Measurements from ENCODE around the gene ATP1A3. TPM values are rescaled to one million over a fixed set of nuclear protein-coding genes. Genes with fewer than 3 reads are reported as not detected.

The ATP1A3 gene
- total RNA-seq, 6 donors from 2014 or later = under 0.01 to 0.51 (median 0.15) TPM; not detected in 2

- H3K27me3 ChIP-seq = peaks cover 0 to 16% (median 6%) of the 10 kb centered on the region in 4 donors
- peaks cover 0 to 6% (median 2%) of the 10 kb centered on the region in 4 donors for H3K4me1 ChIP-seq
- H3K27ac ChIP-seq = no peak overlapping the region
- peak in 1 of 2 donors; percentile 59 for DNase-seq
- TF ChIP-seq POLR2A (IDR thresholded peaks at IDR 0.05) = no peak
- no peak for TF ChIP-seq CTCF (IDR thresholded peaks at IDR 0.05)
- TF ChIP-seq EP300 (IDR thresholded peaks at IDR 0.05) = no peak
- no peak for TF ChIP-seq POLR2AphosphoS5 (IDR thresholded peaks at IDR 0.05)
- no peaks in the 10 kb centered on the region for H3K9me3 ChIP-seq
- 79 to 82% methylated on average over 18 to 20 of the region's 21 CpGs for WGBS, 2 donors
- no peak for ATAC-seq (ENCODE audit: low FRiP score in 2 of 2)
- H3K4me3 ChIP-seq = no peak overlapping the region
- no peaks in the 10 kb centered on the region for H3K36me3 ChIP-seq
Observed at GRCh38 chr19:42003506-42004294, 9.7 kb upstream of the ATP1A3 start.

GRCh38 chr19:41999878-42000208 lies 5.8 kb upstream of the ATP1A3 start:
- ATAC-seq (ENCODE audit: low FRiP score in 2 of 2) = no peak
- WGBS, 2 donors = 79 to 85% methylated on average over 7 of the region's 7 CpGs
- peaks cover 0 to 24% (median 6%) of the 10 kb centered on the region in 4 donors for H3K4me1 ChIP-seq
- no peak overlapping the region for H3K4me3 ChIP-seq
- no peak overlapping the region for H3K27ac ChIP-seq
- TF ChIP-seq EP300 (IDR thresholded peaks at IDR 0.05) (no peak), POLR2AphosphoS5 (IDR thresholded peaks at IDR 0.05) (no peak), POLR2A (IDR thresholded peaks at IDR 0.05) (no peak), CTCF (IDR thresholded peaks at IDR 0.05) (no peak)
- no peak for DNase-seq
- H3K36me3 ChIP-seq = no peaks in the 10 kb centered on the region
- peaks cover 0 to 35% (median 14%) of the 10 kb centered on the region in 4 donors for H3K27me3 ChIP-seq
- no peaks in the 10 kb centered on the region for H3K9me3 ChIP-seq

GRCh38 chr19:41999071-41999877 lies 5.2 kb upstream of the ATP1A3 start:
- peak in 1 of 2 donors; percentile 80 for DNase-seq
- H3K27ac ChIP-seq = no peak overlapping the region

More at GRCh38 chr19:41999071-41999877, 5.2 kb upstream of the ATP1A3 start:
- Histone ChIP-seq H3K27me3 (peaks cover 0 to 41% (median 18%) of the 10 kb centered on the region in 4 donors), H3K36me3 (no peaks in the 10 kb centered on the region), H3K4me1 (peaks cover 2 to 26% (median 7%) of the 10 kb centered on the region in 4 donors), H3K4me3 (no peak overlapping the region), H3K9me3 (no peaks in the 10 kb centered on the region)
- ATAC-seq (ENCODE audit: low FRiP score in 2 of 2) = no peak
- TF ChIP-seq CTCF (IDR thresholded peaks at IDR 0.05) = no peak
- no peak for TF ChIP-seq POLR2AphosphoS5 (IDR thresholded peaks at IDR 0.05)
- TF ChIP-seq POLR2A (IDR thresholded peaks at IDR 0.05) = no peak
- no peak for TF ChIP-seq EP300 (IDR thresholded peaks at IDR 0.05)
- WGBS, 2 donors = 15 to 18% methylated on average over 28 to 36 of the region's 55 CpGs
